ENCODE data around the gene ZNF304. TPM values are rescaled to one million over a fixed set of nuclear protein-coding genes. Genes with fewer than 3 reads are reported as not detected.

ZNF304 gene
- total RNA-seq (2021) = 10.9 and 11.4 TPM in 2 replicates
- percentile 77 among the genes with signal in this experiment for Bru-seq, nascent RNA
- percentile 94 among the genes with signal in this experiment for BruChase-seq, experiment 1, labeled RNA remaining after a 2-hour chase
- percentile 82 among the genes with signal in this experiment for BruChase-seq, experiment 2, labeled RNA remaining after a 6-hour chase
- long read RNA-seq, full-length matches to known transcripts = 7 of 8 reads
- long read RNA-seq, partial matches to known transcripts = 0 of 8 reads
- long read RNA-seq, other reads (novel, unspliced or antisense) = 1 of 8 reads

DNA sequence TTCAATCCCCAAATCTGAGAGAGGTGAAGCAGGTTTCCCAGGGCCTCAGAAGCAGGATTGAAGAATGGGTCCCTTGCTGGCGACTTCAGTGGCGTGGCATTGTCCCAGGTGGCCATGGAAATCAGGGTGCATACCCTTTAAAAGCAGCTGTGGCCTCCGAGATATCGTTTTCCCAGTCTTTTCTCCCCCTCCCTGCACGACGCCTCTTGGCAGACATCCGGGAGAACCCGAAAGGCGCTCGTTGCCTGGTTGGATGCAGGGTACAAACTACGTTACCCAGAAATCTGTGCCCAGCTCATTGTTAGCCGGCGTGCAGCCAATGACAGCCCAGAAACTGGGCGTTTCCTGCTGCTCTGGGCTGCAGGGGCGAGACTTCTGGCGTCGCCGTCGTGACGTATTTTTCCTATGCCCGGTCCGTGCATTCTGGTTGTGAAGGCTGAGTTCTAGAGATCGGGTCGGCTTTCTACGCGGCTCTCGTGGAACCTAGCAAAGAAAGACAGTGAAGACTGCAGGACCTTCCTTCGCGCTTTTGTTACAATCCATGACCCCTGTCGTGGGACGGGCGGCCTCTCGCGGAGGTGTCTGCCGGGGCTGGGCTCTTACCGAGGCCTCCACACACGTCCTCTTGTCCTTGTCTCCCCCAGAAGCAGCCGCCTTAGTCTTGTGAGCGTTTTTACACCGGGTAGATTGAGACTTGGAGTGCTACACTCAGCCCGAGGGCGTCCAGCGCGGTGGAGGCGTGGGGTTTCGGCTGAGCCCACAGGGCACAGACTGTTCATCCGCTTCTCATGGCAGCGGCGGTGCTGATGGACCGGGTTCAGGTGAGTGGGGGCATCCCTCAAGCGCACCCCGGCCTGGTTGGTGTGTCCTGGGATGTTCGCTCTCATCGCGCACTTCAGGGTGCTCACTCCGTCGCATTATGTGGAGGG, at the start of gene ZNF304:
Gene ZNF304, plus strand, starts transcription at position 395 of the 929 bp plus-strand sequence. Its CDS starts 394 bp downstream, at position 789.
- Histone ChIP-seq H3K36me3 (ENCODE audit: low read depth) (peaks cover 21% of the 10 kb centered on the region), H3K27ac (0 out of 2 replicates have a peak within 1 kb of the TSS, but pooled peaks have one; percentile 16), H3F3A (ENCODE audit: insufficient read depth, low read depth) (no peaks in the 10 kb centered on the region), H3K9me2 (ENCODE audit: insufficient read depth) (no peaks in the 10 kb centered on the region), H3K4me2 (peak within 1 kb of the TSS; percentile 93), H4K20me1 (ENCODE audit: insufficient read depth) (peaks cover 5% of the 10 kb centered on the region; the same call in 1 of the 2 replicates), H2AFZ (peak within 1 kb of the TSS; percentile 96), H3K4me1 (replicated peaks; ENCODE audit: insufficient read depth) (peaks cover 10% of the 10 kb centered on the region), H3K27me3 (ENCODE audit: insufficient read depth, low read depth) (no peaks in the 10 kb centered on the region), H3K9me3 (ENCODE audit: insufficient read depth, low read depth) (0 out of 2 replicates have a peak, but pooled peaks cover 5% of the 10 kb centered on the region), H3K4me3 (peak within 1 kb of the TSS; percentile 95), H3K79me2 (ENCODE audit: low read depth) (peaks cover 32% of the 10 kb centered on the region)
- intact Hi-C loops (cut with micrococcal nuclease; ENCODE audit: unreplicated experiment) = loop anchor here (1.0 to 5.0 kb wide), 4 partner anchors 31 to 136 kb away; partner anchors contain the start of genes ZNF419, ZNF460, ZNF543 and ZNF805
- no peak for TF ChIP-seq EZH2 (IDR thresholded peaks at IDR 0.05; ENCODE audit: low read depth)
- TF ChIP-seq, protein P1, sequence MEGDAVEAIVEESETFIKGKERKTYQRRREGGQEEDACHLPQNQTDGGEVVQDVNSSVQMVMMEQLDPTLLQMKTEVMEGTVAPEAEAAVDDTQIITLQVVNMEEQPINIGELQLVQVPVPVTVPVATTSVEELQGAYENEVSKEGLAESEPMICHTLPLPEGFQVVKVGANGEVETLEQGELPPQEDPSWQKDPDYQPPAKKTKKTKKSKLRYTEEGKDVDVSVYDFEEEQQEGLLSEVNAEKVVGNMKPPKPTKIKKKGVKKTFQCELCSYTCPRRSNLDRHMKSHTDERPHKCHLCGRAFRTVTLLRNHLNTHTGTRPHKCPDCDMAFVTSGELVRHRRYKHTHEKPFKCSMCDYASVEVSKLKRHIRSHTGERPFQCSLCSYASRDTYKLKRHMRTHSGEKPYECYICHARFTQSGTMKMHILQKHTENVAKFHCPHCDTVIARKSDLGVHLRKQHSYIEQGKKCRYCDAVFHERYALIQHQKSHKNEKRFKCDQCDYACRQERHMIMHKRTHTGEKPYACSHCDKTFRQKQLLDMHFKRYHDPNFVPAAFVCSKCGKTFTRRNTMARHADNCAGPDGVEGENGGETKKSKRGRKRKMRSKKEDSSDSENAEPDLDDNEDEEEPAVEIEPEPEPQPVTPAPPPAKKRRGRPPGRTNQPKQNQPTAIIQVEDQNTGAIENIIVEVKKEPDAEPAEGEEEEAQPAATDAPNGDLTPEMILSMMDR (conservative IDR thresholded peaks at IDR 0.05) = no peak
- TSS peak; percentile 51 for BruUV-seq (replicated peaks)
- ChIA-PET CTCF (no interaction called here), POLR2A (ENCODE audit: unreplicated experiment) (interaction anchor here (0.5 to 1.0 kb wide), 9 partner anchors 17 to 511 kb away, joined by 3 to 13 read pairs (median 4); partner anchors contain the start of genes ZNF416 and ZNF548)
- DNase-seq = peak; percentile 94 to 95

DNA sequence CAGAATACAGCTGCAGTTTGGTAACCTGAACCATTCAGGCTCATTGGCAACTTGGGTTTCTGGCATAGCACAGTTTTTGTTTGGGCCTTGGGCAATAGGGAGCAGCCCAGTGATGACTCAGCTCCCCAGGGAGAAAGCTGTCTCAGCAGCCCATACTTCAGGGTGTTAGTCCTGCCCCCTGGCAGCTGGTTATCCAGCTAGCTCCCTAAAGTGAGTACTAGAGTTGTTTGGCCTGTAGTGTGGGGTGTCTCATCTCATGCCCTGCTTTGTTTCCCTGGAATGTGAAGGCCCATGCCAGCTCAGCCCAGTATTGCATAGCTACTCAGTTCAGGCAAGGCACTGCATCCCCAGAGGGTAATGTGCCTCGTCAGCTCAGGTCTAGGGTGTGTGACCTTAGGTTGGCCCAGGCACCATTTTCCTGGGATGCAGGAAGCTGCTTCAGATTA, 49.0 kb upstream of the ZNF304 start:
- POLR2A ChIA-PET (ENCODE audit: unreplicated experiment) = interaction anchor here (0.6 to 1.0 kb wide), 6 partner anchors 9 to 557 kb away, joined by 3 to 8 read pairs (median 4); partner anchors contain the start of genes TRAPPC2B, ZNF304 and ZNF547

More for the DNA sequence above, 49.0 kb upstream of the ZNF304 start:
- H3K4me2 ChIP-seq = peak overlapping the region; percentile 35
- no peak overlapping the region for H2AFZ ChIP-seq
- H3K27ac ChIP-seq = peak overlapping the region; percentile 59
- H3F3A ChIP-seq (ENCODE audit: insufficient read depth, low read depth) = peaks cover 51% of the 10 kb centered on the region
- no peak overlapping the region for H3K4me3 ChIP-seq
- peaks cover 26% of the 10 kb centered on the region for H3K4me1 ChIP-seq (replicated peaks; ENCODE audit: insufficient read depth)
- no peaks in the 10 kb centered on the region for H3K9me3 ChIP-seq (ENCODE audit: insufficient read depth, low read depth)
- no peaks in the 10 kb centered on the region for H3K9me2 ChIP-seq (ENCODE audit: insufficient read depth)
- H4K20me1 ChIP-seq (ENCODE audit: insufficient read depth) = peaks cover 38% of the 10 kb centered on the region
- no peaks in the 10 kb centered on the region for H3K27me3 ChIP-seq (ENCODE audit: insufficient read depth, low read depth)
- TF ChIP-seq, protein P1 (conservative IDR thresholded peaks at IDR 0.05) = no peak
- no peak for TF ChIP-seq EZH2 (IDR thresholded peaks at IDR 0.05; ENCODE audit: low read depth)
- BruUV-seq (replicated peaks) = no TSS peak
- CTCF ChIA-PET = interaction anchor here (0.5 kb wide), 1 partner anchor 22 kb away, joined by 9 read pairs; no protein-coding TSS in a partner anchor
- intact Hi-C loops (cut with micrococcal nuclease; ENCODE audit: unreplicated experiment) = loop anchor here (1.0 kb wide), 2 partner anchors 18 to 23 kb away; partner anchors contain the start of gene ZNF543
- DNase-seq = peak; percentile 89 to 95
- peaks cover 44% of the 10 kb centered on the region for H3K36me3 ChIP-seq (ENCODE audit: low read depth)
- H3K79me2 ChIP-seq (ENCODE audit: low read depth) = peaks cover 60% of the 10 kb centered on the region
